GM23248 (cell line): Measurements from ENCODE around the gene SCYGR3. TPM values are rescaled to one million over a fixed set of nuclear protein-coding genes. Genes with fewer than 3 reads are reported as not detected.

ENCODE experiments used
- DNase-seq: peaks from one replicate; pipeline ENCODE4 v3.0.0-alpha.2; 2015
- H2AFZ ChIP-seq: fragments of 200-600 bp; sonication (generic); 2 replicates; pipeline ENCODE4 v1.6.1; 2016; ENCODE audit warnings: antibody characterized with exemption
- H3F3A ChIP-seq: fragments of 200-600 bp; sonication (generic); 2 replicates; pipeline ENCODE4 v1.6.1; 2016; ENCODE audit warnings: mild to moderate bottlenecking, antibody characterized with exemption, mixed run types; ENCODE audit not compliant: insufficient read depth
- H3K27ac ChIP-seq: fragments of 200-600 bp; sonication (generic); 2 replicates; pipeline ENCODE4 v1.5.1; 2016; ENCODE audit warnings: mild to moderate bottlenecking
- H3K27me3 ChIP-seq: fragments of 200-600 bp; sonication (generic); replicated peaks from 2 replicates; pipeline ENCODE4 v1.6.1; 2016; ENCODE audit warnings: mild to moderate bottlenecking; ENCODE audit not compliant: insufficient read depth
- H3K36me3 ChIP-seq: fragments of 200-600 bp; sonication (generic); 2 replicates; pipeline ENCODE4 v1.6.1; 2016; ENCODE audit warnings: low read depth, mild to moderate bottlenecking
- H3K4me1 ChIP-seq: fragments of 200-600 bp; sonication (generic); 2 replicates; pipeline ENCODE4 v1.6.1; 2016; ENCODE audit warnings: mild to moderate bottlenecking; ENCODE audit not compliant: insufficient read depth
- H3K4me2 ChIP-seq: fragments of 200-600 bp; sonication (generic); one replicate; pipeline ENCODE4 v1.6.1; 2016; ENCODE audit warnings: mild to moderate bottlenecking; ENCODE audit not compliant: unreplicated experiment
- H3K4me3 ChIP-seq: fragments of 200-600 bp; sonication (generic); 2 replicates; pipeline ENCODE4 v1.5.1; 2016; ENCODE audit warnings: mild to moderate bottlenecking
- H3K79me2 ChIP-seq: fragments of 200-600 bp; sonication (generic); 2 replicates; pipeline ENCODE4 v1.6.1; 2016; ENCODE audit warnings: mild to moderate bottlenecking; ENCODE audit not compliant: insufficient read depth
- H3K9ac ChIP-seq: fragments of 200-600 bp; sonication (generic); 2 replicates; pipeline ENCODE4 v1.6.1; 2016; ENCODE audit warnings: mild to moderate bottlenecking
- H3K9me2 ChIP-seq: fragments of 200-600 bp; sonication (generic); 2 replicates; pipeline ENCODE4 v1.6.1; 2016; ENCODE audit warnings: mixed run types, mild to moderate bottlenecking, moderate library complexity; ENCODE audit not compliant: insufficient read depth
- H3K9me3 ChIP-seq: fragments of 200-600 bp; sonication (generic); one replicate; pipeline ENCODE4 v1.6.1; 2017; ENCODE audit warnings: low read depth
- H4K20me1 ChIP-seq: fragments of 200-600 bp; sonication (generic); 2 replicates; pipeline ENCODE4 v1.6.0; 2016; ENCODE audit not compliant: insufficient read depth
- EZH2 ChIP-seq: fragments of 200-600 bp; sonication (generic); IDR thresholded peaks from 2 replicates; pipeline ENCODE4 v1.6.1; 2018; ENCODE audit warnings: antibody characterized with exemption, mild to moderate bottlenecking; ENCODE audit not compliant: insufficient read depth, poor library complexity, severe bottlenecking
- EZH2phosphoT487 ChIP-seq: fragments of 200-600 bp; sonication (generic); IDR thresholded peaks from 2 replicates; pipeline ENCODE4 v1.6.1; 2018; ENCODE audit warnings: antibody characterized with exemption, moderate library complexity, mild to moderate bottlenecking, low read depth; ENCODE audit not compliant: insufficient read depth
- WGBS, 2 experiments: methylation state at CpG; one replicate each; pipeline ENCODE4 v1.1.6; 2015 to 2017; ENCODE audit warnings: low lambda C conversion rate in 2 of 2, low coverage in 1 of 2; ENCODE audit errors: missing lambda C conversion rate in 2 of 2; 5-methylcytosine and 5-hydroxymethylcytosine counted together
- in situ Hi-C: fragments of 300-500 bp; cut with MboI; formaldehyde crosslinking; loops from 2 replicates; pipeline ENCODE4 v1.15.0; 2020
- polyA plus RNA-seq: library from polyadenylated mRNA; unstranded; fragments of >200 nt; fragmentation: Nextera tagmentation; extraction: Ambion mirVana; gene quantifications from 2 replicates; pipeline ENCODE4 v1.2.1, GENCODE V29; 2016
- total RNA-seq: library from RNA; depleted of rRNA; stranded (reverse); fragments of >200 nt; shearing (Covaris generic); gene quantifications from 2 replicates; pipeline ENCODE4 v1.2.3, GENCODE V29; 2014; rRNA removed

Gene SCYGR3
- total RNA-seq (not detected in 2 replicates), polyA plus RNA-seq (not detected in 2 replicates)

GRCh38 chr2:227614740-227615139 is at the start of gene SCYGR3:
Gene SCYGR3, minus strand, starts transcription at chr2:227614840. Its CDS starts 0 bp downstream, at chr2:227614840.
- TF ChIP-seq EZH2phosphoT487: no peak
- no peak for TF ChIP-seq EZH2
- H3K27me3 ChIP-seq: no peaks in the 10 kb centered on the region
- H3K9ac ChIP-seq: no peak within 1 kb of the TSS
- H3K27ac ChIP-seq: no peak within 1 kb of the TSS
- in situ Hi-C loops: no loop called here
- WGBS, 2 experiments: 90 to 97% methylated on average over 4 of the region's 4 CpGs
- H3K9me3 ChIP-seq: no peaks in the 10 kb centered on the region
- H3K4me2 ChIP-seq: no peak within 1 kb of the TSS
- no peak for DNase-seq
- no peaks in the 10 kb centered on the region for H4K20me1 ChIP-seq
- H3K4me1 ChIP-seq: no peaks in the 10 kb centered on the region
- H2AFZ ChIP-seq: no peak within 1 kb of the TSS
- no peaks in the 10 kb centered on the region for H3F3A ChIP-seq
- H3K36me3 ChIP-seq: no peaks in the 10 kb centered on the region
- no peaks in the 10 kb centered on the region for H3K9me2 ChIP-seq
- no peak within 1 kb of the TSS for H3K4me3 ChIP-seq
- H3K79me2 ChIP-seq: no peaks in the 10 kb centered on the region

GRCh38 chr2:227661827-227662226 is 47.2 kb upstream of the SCYGR3 start:
- in situ Hi-C loops: loop anchor here (10.0 kb wide), 1 partner anchor 93 kb away; no protein-coding TSS in a partner anchor
- no peak for TF ChIP-seq EZH2phosphoT487
- no peak for TF ChIP-seq EZH2
- Histone ChIP-seq H4K20me1 (no peaks in the 10 kb centered on the region), H2AFZ (no peak overlapping the region), H3K4me3 (no peak overlapping the region), H3K79me2 (no peaks in the 10 kb centered on the region), H3K9me2 (no peaks in the 10 kb centered on the region), H3K4me1 (no peaks in the 10 kb centered on the region), H3K4me2 (no peak overlapping the region), H3K36me3 (no peaks in the 10 kb centered on the region), H3K27me3 (no peaks in the 10 kb centered on the region), H3F3A (no peaks in the 10 kb centered on the region), H3K27ac (no peak overlapping the region), H3K9ac (no peak overlapping the region), H3K9me3 (no peaks in the 10 kb centered on the region)
- WGBS, 2 experiments: 35 to 37% methylated on average over 3 of the region's 3 CpGs
- DNase-seq: no peak

GRCh38 chr2:227661025-227661649 is 46.5 kb upstream of the SCYGR3 start:
- TF ChIP-seq EZH2phosphoT487 (no peak), EZH2 (no peak)
- in situ Hi-C loops: loop anchor here (10.0 kb wide), 1 partner anchor 94 kb away; no protein-coding TSS in a partner anchor

GRCh38 chr2:227657199-227657845 is 42.7 kb upstream of the SCYGR3 start:
- Histone ChIP-seq H3K4me2 (no peak overlapping the region), H3K27me3 (no peaks in the 10 kb centered on the region), H3F3A (peaks cover 13% of the 10 kb centered on the region; the same call in 1 of the 2 replicates), H3K9me2 (no peaks in the 10 kb centered on the region), H3K4me3 (no peak overlapping the region), H2AFZ (no peak overlapping the region), H3K79me2 (no peaks in the 10 kb centered on the region), H3K9ac (no peak overlapping the region), H3K36me3 (no peaks in the 10 kb centered on the region), H3K4me1 (peaks cover 27% of the 10 kb centered on the region), H3K9me3 (no peaks in the 10 kb centered on the region), H3K27ac (no peak overlapping the region), H4K20me1 (no peaks in the 10 kb centered on the region)
- DNase-seq: no peak
- in situ Hi-C loops: no loop called here
- no peak for TF ChIP-seq EZH2
- no peak for TF ChIP-seq EZH2phosphoT487
- WGBS, 2 experiments: 79 to 81% methylated on average over 8 of the region's 8 CpGs

More at GRCh38 chr2:227661025-227661649, 46.5 kb upstream of the SCYGR3 start:
- H3K36me3 ChIP-seq: no peaks in the 10 kb centered on the region
- no peak overlapping the region for H3K9ac ChIP-seq
- DNase-seq: no peak
- no peaks in the 10 kb centered on the region for H3K27me3 ChIP-seq
- H3K4me2 ChIP-seq: no peak overlapping the region
- H3K4me3 ChIP-seq: no peak overlapping the region
- H3K9me2 ChIP-seq: no peaks in the 10 kb centered on the region
- no peak overlapping the region for H2AFZ ChIP-seq
- H3F3A ChIP-seq: no peaks in the 10 kb centered on the region
- H3K4me1 ChIP-seq: 0 out of 2 replicates have a peak, but pooled peaks cover under 1% of the 10 kb centered on the region
- H3K27ac ChIP-seq: no peak overlapping the region
- no peaks in the 10 kb centered on the region for H3K9me3 ChIP-seq
- H3K79me2 ChIP-seq: no peaks in the 10 kb centered on the region
- 69 to 72% methylated on average over 7 of the region's 7 CpGs for whole genome bisulfite sequencing, 2 experiments
- no peaks in the 10 kb centered on the region for H4K20me1 ChIP-seq
